Skeletal muscle satellite cell (primary cell): ENCODE data around the gene CD8B.

Experiments used
- H3K27me3 ChIP-seq: 2 replicates; pipeline ENCODE4 v1.7.0; 2013; ENCODE audit warnings: low read length; ENCODE audit not compliant: control insufficient read depth, insufficient read depth
- H3K36me3 ChIP-seq: 2 replicates; pipeline ENCODE4 v1.7.0; 2013; ENCODE audit warnings: mild to moderate bottlenecking, control low read depth, low read length; ENCODE audit not compliant: insufficient read depth
- H3K4me1 ChIP-seq: 2 replicates; pipeline ENCODE4 v1.7.0; 2013; ENCODE audit warnings: low read length; ENCODE audit not compliant: control insufficient read depth, insufficient read depth
- H3K4me2 ChIP-seq: 2 replicates; pipeline ENCODE4 v1.7.0; 2013; ENCODE audit warnings: mild to moderate bottlenecking, low read length
- H3K4me3 ChIP-seq: 2 replicates; pipeline ENCODE4 v1.7.0; 2013; ENCODE audit warnings: low read length
- H3K9ac ChIP-seq: 2 replicates; pipeline ENCODE4 v1.7.0; 2013; ENCODE audit warnings: mild to moderate bottlenecking, low read depth, low read length, moderate library complexity
- H3K9me3 ChIP-seq: replicated peaks from 2 replicates; pipeline ENCODE4 v1.7.0; 2013; ENCODE audit warnings: mild to moderate bottlenecking, control low read depth, low read length

CD8B gene

DNA sequence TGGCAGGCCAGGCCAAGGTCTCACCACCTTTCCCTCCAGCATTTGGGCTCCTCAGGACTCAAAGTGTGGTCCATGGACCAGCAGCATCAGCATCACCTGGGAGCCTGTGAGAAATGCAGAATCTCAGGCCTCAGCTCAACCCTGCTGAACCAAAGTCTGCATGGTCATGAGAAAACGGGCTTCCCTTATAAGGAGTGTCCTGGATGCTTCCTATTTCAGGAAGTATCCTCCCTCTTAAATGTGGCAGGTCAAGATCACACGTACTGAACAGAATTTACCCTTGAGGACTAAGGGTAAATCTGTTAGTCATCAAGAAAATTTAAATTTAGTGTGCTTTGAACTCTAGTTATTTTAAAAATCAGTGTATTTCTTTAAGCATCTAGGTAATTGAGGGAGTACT, 82.7 kb downstream of the CD8B start:
- Histone ChIP-seq H3K4me1 (no peaks in the 10 kb centered on the region), H3K4me2 (no peak overlapping the region), H3K27me3 (peaks cover 7% of the 10 kb centered on the region), H3K4me3 (no peak overlapping the region), H3K36me3 (peaks cover 7% of the 10 kb centered on the region), H3K9me3 (no peaks in the 10 kb centered on the region), H3K9ac (no peak overlapping the region)

DNA sequence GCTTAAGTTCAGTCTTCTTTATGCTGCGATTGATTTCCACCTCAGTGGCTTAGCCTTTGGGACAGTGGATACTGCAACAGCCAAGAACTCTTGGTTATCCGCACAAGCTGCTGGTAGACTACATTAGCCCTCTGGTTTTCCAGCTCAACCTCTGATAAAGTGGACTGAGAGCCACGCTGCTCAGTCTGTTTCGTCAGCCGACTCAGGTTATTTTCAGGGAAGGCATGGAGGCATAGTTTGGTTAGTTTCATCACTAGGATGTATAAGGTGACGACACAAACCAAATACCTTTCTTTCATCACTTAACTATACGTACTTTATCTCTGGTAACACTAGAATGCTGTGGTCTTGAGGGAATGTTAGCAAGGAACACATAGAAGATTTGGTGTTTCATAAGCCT, 85.2 kb downstream of the CD8B start:
- peaks cover 5% of the 10 kb centered on the region for H3K27me3 ChIP-seq
- H3K4me3 ChIP-seq, result no peak overlapping the region
- peaks cover 9% of the 10 kb centered on the region for H3K36me3 ChIP-seq
- H3K4me2 ChIP-seq, result no peak overlapping the region
- H3K4me1 ChIP-seq, result no peaks in the 10 kb centered on the region
- no peak overlapping the region for H3K9ac ChIP-seq
- H3K9me3 ChIP-seq, result no peaks in the 10 kb centered on the region

DNA sequence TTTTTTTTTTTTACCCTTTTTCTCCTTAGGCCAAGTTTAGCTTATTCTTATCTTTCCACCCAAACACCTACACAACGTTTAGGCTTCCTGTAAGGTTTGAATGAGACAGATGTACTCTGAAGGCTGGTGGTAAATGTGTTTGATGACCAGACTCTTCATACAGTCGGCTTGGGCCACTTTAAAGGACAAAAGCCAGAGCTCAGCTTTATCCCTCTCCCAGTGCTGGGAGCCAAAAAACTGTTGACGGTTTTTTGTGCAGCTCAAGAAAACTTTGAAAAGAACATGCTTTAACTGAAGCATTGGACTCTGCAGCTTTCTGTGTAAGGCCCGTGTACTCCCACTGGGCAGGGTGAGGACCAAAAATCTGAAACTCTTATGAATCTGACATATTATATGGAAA, 86.3 kb downstream of the CD8B start:
- H3K9ac ChIP-seq, result no peak overlapping the region
- H3K4me2 ChIP-seq, result no peak overlapping the region
- no peaks in the 10 kb centered on the region for H3K27me3 ChIP-seq
- no peak overlapping the region for H3K4me3 ChIP-seq
- H3K36me3 ChIP-seq, result peaks cover 17% of the 10 kb centered on the region
- H3K4me1 ChIP-seq, result no peaks in the 10 kb centered on the region
- H3K9me3 ChIP-seq, result no peaks in the 10 kb centered on the region

DNA sequence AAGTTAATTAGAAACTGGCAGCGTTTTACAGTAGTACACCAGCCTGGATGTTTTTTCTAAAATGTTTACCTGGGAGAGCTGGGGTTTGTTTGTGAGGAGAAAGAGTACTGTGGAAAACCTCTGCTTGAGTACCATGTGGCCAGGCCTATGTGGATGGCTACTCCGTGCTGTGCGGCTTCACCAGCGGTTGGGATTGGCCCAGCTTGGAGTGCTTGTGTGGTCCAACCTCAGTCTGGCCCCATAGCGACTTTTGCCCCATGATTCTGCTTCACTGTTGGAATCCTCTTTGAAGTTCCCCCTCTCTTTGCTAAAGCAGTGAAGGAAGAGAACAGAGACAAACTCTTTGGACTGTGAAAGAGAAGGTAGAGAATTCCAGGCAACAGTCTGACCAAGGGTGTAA, 86.8 kb downstream of the CD8B start:
- Histone ChIP-seq H3K4me1 (no peaks in the 10 kb centered on the region), H3K4me3 (no peak overlapping the region), H3K9me3 (no peaks in the 10 kb centered on the region), H3K9ac (no peak overlapping the region), H3K4me2 (no peak overlapping the region), H3K27me3 (no peaks in the 10 kb centered on the region), H3K36me3 (peaks cover 20% of the 10 kb centered on the region)

DNA sequence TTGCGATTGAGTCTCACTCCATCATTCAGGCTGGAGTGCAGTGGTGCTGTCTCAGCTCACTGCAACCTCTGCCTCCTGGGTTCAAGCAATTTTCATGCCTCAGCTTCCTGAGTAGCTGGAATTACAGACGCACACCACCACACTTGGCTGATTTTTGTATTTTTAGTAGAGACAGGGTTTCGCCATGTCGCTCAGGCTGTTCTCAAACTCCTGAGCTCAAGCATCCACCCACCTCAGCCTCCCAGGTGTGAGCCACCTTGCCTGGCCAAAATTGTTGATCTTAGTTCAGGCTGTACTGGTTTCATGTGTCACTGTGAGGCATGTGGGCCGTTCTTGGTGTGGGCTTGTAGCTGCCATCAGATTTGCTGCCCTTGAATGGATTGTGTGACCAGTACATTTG, 89.1 kb downstream of the CD8B start:
- Histone ChIP-seq H3K4me2 (no peak overlapping the region), H3K4me1 (no peaks in the 10 kb centered on the region), H3K4me3 (no peak overlapping the region), H3K27me3 (no peaks in the 10 kb centered on the region), H3K36me3 (peaks cover 26% of the 10 kb centered on the region), H3K9me3 (no peaks in the 10 kb centered on the region), H3K9ac (no peak overlapping the region)

DNA sequence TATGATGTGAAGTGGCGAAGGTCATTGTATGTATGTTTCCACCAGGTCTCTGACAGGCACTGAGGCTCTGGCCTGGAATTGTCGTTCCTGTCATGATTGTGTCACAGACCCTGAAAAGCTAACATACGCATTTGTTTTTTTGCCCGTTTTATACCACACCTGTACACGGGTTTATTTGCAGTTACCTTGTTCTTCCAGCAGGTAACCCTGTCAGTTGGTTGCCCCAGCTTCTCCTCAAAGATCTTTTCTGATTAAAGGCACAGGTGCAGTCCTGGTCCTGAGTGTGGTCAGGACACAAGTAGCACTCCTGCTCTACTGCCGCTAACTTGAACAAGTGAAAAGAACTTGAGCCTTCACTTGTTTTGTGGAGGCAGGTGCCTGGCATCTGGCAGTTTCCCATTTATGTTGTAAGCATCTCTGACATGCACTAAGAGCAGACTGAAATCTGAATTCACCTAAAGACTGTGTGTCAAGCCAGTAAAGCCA, 90.8 kb downstream of the CD8B start:
- Histone ChIP-seq H3K9ac (no peak overlapping the region), H3K4me1 (no peaks in the 10 kb centered on the region), H3K4me3 (no peak overlapping the region), H3K9me3 (no peaks in the 10 kb centered on the region), H3K4me2 (no peak overlapping the region), H3K27me3 (no peaks in the 10 kb centered on the region), H3K36me3 (peaks cover 30% of the 10 kb centered on the region)

DNA sequence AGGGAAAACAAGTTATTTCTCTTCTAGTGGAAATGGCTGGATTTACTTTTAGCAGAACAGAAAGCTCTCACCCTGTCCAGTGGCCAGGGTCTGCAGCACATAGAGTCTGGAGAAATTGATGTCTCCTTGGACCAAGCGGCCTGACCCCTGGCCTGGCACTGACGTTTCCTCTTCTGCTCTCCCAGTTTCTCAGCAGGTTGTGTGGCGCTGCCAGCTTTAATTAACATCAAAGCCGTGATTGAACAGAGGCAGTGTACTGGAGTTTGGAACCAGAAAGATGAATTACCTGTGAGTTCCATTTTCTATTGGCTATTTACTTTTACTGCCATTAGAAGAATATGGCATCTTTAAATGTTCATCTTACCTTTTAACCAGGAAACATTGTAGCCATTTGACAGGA, 91.8 kb downstream of the CD8B start:
- no peak overlapping the region for H3K4me3 ChIP-seq
- H3K9ac ChIP-seq, result no peak overlapping the region
- H3K27me3 ChIP-seq, result no peaks in the 10 kb centered on the region
- H3K4me1 ChIP-seq, result no peaks in the 10 kb centered on the region
- peaks cover 32% of the 10 kb centered on the region for H3K36me3 ChIP-seq
- no peaks in the 10 kb centered on the region for H3K9me3 ChIP-seq
- no peak overlapping the region for H3K4me2 ChIP-seq

DNA sequence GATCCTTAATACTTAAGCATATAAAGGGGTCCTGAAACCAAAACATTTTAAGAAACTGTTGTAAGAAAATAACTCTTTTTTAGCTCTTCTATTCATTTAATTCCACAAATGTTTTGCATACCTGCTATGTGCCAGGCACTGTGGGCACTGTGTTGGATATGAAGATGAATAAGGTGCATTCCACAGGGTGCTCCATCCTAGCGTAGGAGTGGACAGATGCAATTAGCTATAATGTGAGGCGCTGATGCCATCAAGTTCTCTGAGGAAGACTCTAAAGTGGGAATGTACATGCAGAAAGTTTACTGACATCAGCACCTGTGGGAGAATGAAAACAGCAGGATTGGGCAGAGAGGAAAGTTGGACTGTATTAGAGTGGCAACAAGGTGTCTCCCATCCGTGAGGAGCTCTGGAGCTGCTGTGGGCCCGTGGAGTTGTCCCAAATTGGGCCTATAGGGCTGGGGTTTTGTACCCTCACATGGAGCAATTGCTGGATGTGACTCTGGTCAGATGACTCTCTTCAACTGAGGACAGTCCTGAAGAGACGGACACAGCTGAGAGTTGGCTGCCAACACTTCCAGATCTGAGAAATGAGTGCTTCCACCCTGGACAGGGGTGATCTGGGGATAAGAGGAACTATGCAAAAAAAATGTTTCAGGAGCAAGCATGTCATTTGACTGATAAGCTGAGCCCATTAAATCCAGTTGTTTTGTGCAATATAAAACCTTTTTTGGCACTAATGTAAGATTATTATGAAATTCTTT, 93.3 kb downstream of the CD8B start:
- H3K27me3 ChIP-seq, result no peaks in the 10 kb centered on the region
- peaks cover 22% of the 10 kb centered on the region for H3K36me3 ChIP-seq
- no peak overlapping the region for H3K4me2 ChIP-seq
- no peaks in the 10 kb centered on the region for H3K9me3 ChIP-seq
- no peaks in the 10 kb centered on the region for H3K4me1 ChIP-seq
- H3K4me3 ChIP-seq, result no peak overlapping the region
- no peak overlapping the region for H3K9ac ChIP-seq
